Mesendoderm (in vitro differentiated cells): Measurements from ENCODE around the gene CCKAR.

Experiments used
- DNase-seq: peaks from one replicate; pipeline ENCODE4 v3.0.0; 2013
- H2AK5ac ChIP-seq: 2 replicates; pipeline ENCODE4 v1.6.1; 2013; ENCODE audit warnings: low read length, inconsistent platforms
- H2BK120ac ChIP-seq: 2 replicates; pipeline ENCODE4 v1.6.1; 2013; ENCODE audit warnings: low read depth, mild to moderate bottlenecking, low read length, moderate library complexity, mixed read lengths
- H2BK15ac ChIP-seq: replicated peaks from 2 replicates; pipeline ENCODE4 v1.6.1; 2013; ENCODE audit warnings: low read depth, mild to moderate bottlenecking, moderate library complexity
- H2BK5ac ChIP-seq: 2 replicates; pipeline ENCODE4 v1.6.1; 2013; ENCODE audit warnings: low read length, inconsistent platforms
- H3K18ac ChIP-seq: 2 replicates; pipeline ENCODE4 v1.6.1; 2013; ENCODE audit warnings: mild to moderate bottlenecking, low read length, mixed read lengths
- H3K23ac ChIP-seq: one replicate; pipeline ENCODE4 v1.6.1; 2013; ENCODE audit warnings: low read length
- H3K27ac ChIP-seq: 2 replicates; pipeline ENCODE4 v1.5.1; 2013; ENCODE audit warnings: low read depth, mild to moderate bottlenecking, inconsistent platforms, low read length, moderate library complexity
- H3K27me3 ChIP-seq: 2 replicates; pipeline ENCODE4 v1.6.1; 2013; ENCODE audit warnings: low read length, control low read depth, mild to moderate bottlenecking, inconsistent platforms; ENCODE audit not compliant: insufficient read depth, poor library complexity
- H3K36me3 ChIP-seq: 2 replicates; pipeline ENCODE4 v1.6.1; 2013; ENCODE audit warnings: low read length, inconsistent platforms; ENCODE audit not compliant: control insufficient read depth, insufficient read depth
- H3K4ac ChIP-seq: one replicate; pipeline ENCODE4 v1.6.1; 2013; ENCODE audit warnings: low read depth, mild to moderate bottlenecking, low read length, moderate library complexity
- H3K4me1 ChIP-seq: 2 replicates; pipeline ENCODE4 v1.6.1; 2013; ENCODE audit warnings: low read depth, low read length, inconsistent platforms; ENCODE audit not compliant: control insufficient read depth
- H3K4me2 ChIP-seq: 2 replicates; pipeline ENCODE4 v1.6.1; 2013; ENCODE audit warnings: low read length
- H3K4me3 ChIP-seq: 2 replicates; pipeline ENCODE4 v1.5.1; 2013; ENCODE audit warnings: mild to moderate bottlenecking, low read length
- H3K56ac ChIP-seq: one replicate; pipeline ENCODE4 v1.6.1; 2013; ENCODE audit warnings: low read length
- H3K79me1 ChIP-seq: 2 replicates; pipeline ENCODE4 v1.6.1; 2013; ENCODE audit warnings: low read length, inconsistent platforms
- H3K79me2 ChIP-seq: 2 replicates; pipeline ENCODE4 v1.6.1; 2013; ENCODE audit warnings: mild to moderate bottlenecking, low read length; ENCODE audit not compliant: control insufficient read depth, insufficient read depth
- H3K9ac ChIP-seq: 2 replicates; pipeline ENCODE4 v1.6.1; 2013; ENCODE audit warnings: low read length, inconsistent platforms
- H4K5ac ChIP-seq: one replicate; pipeline ENCODE4 v1.6.1; 2013; ENCODE audit warnings: low read length
- H4K8ac ChIP-seq: one replicate; pipeline ENCODE4 v1.6.1; 2013; ENCODE audit warnings: low read depth, mild to moderate bottlenecking, control low read depth, low read length, moderate library complexity
- WGBS: extraction: QIAGEN DNeasy Blood & Tissue Kit; methylation state at CpG from one replicate; pipeline ENCODE4 v1.1.7; 2013; ENCODE audit warnings: low lambda C conversion rate, missing lambda C conversion rate; ENCODE audit not compliant: insufficient coverage; ENCODE audit errors: extremely low coverage; 5-methylcytosine and 5-hydroxymethylcytosine counted together

The CCKAR gene

GRCh38 chr4:26447378-26447777, 42.9 kb downstream of the CCKAR start:
- DNase-seq = no peak
- H3K36me3 ChIP-seq = no peaks in the 10 kb centered on the region
- H4K8ac ChIP-seq = no peak overlapping the region
- H3K4me2 ChIP-seq = no peak overlapping the region
- WGBS = no CpG with 5 or more reads among the region's 8 CpGs
- H2BK5ac ChIP-seq = no peak overlapping the region
- H2BK15ac ChIP-seq = no peak overlapping the region
- H4K5ac ChIP-seq = no peak overlapping the region
- no peak overlapping the region for H3K56ac ChIP-seq
- H2BK120ac ChIP-seq = no peak overlapping the region
- no peak overlapping the region for H2AK5ac ChIP-seq
- H3K4me1 ChIP-seq = no peaks in the 10 kb centered on the region
- H3K79me2 ChIP-seq = no peaks in the 10 kb centered on the region
- H3K23ac ChIP-seq = no peak overlapping the region
- no peak overlapping the region for H3K18ac ChIP-seq
- H3K27ac ChIP-seq = no peak overlapping the region
- no peaks in the 10 kb centered on the region for H3K27me3 ChIP-seq
- H3K79me1 ChIP-seq = no peaks in the 10 kb centered on the region
- no peak overlapping the region for H3K9ac ChIP-seq
- no peak overlapping the region for H3K4ac ChIP-seq
- no peak overlapping the region for H3K4me3 ChIP-seq

GRCh38 chr4:26441771-26442170, 48.5 kb downstream of the CCKAR start:
- Histone ChIP-seq H2BK120ac (no peak overlapping the region), H2AK5ac (no peak overlapping the region), H3K4me3 (no peak overlapping the region), H4K8ac (no peak overlapping the region), H3K79me2 (no peaks in the 10 kb centered on the region), H3K9ac (no peak overlapping the region), H3K4me2 (no peak overlapping the region), H3K27ac (no peak overlapping the region), H3K36me3 (no peaks in the 10 kb centered on the region), H3K4ac (no peak overlapping the region), H2BK15ac (no peak overlapping the region), H4K5ac (no peak overlapping the region), H3K23ac (no peak overlapping the region), H3K56ac (no peak overlapping the region), H3K27me3 (no peaks in the 10 kb centered on the region), H3K18ac (no peak overlapping the region), H2BK5ac (no peak overlapping the region), H3K79me1 (no peaks in the 10 kb centered on the region), H3K4me1 (no peaks in the 10 kb centered on the region)
- 100% methylated on average over 2 of the region's 5 CpGs for WGBS
- no peak for DNase-seq

- no peak overlapping the region for H3K56ac ChIP-seq
- H3K9ac ChIP-seq = no peak overlapping the region
- WGBS = no CpG with 5 or more reads among the region's 7 CpGs
- DNase-seq = no peak
- no peak overlapping the region for H4K8ac ChIP-seq
- no peaks in the 10 kb centered on the region for H3K36me3 ChIP-seq
- H4K5ac ChIP-seq = no peak overlapping the region
- no peak overlapping the region for H3K27ac ChIP-seq
- no peaks in the 10 kb centered on the region for H3K4me1 ChIP-seq
- H2BK5ac ChIP-seq = no peak overlapping the region
- no peak overlapping the region for H3K4me2 ChIP-seq
- no peaks in the 10 kb centered on the region for H3K79me2 ChIP-seq
- no peak overlapping the region for H3K4me3 ChIP-seq
- H2BK120ac ChIP-seq = no peak overlapping the region
- no peak overlapping the region for H2BK15ac ChIP-seq
- no peak overlapping the region for H2AK5ac ChIP-seq
- no peak overlapping the region for H3K4ac ChIP-seq
- no peaks in the 10 kb centered on the region for H3K27me3 ChIP-seq
- H3K79me1 ChIP-seq = no peaks in the 10 kb centered on the region
- H3K18ac ChIP-seq = no peak overlapping the region
- H3K23ac ChIP-seq = no peak overlapping the region
Measured at GRCh38 chr4:26441102-26441501, 49.2 kb downstream of the CCKAR start.

- Histone ChIP-seq H3K27me3 (no peaks in the 10 kb centered on the region), H3K56ac (no peak overlapping the region), H2BK5ac (no peak overlapping the region), H3K4ac (no peak overlapping the region), H3K4me2 (no peak overlapping the region), H3K4me3 (no peak overlapping the region), H4K5ac (no peak overlapping the region), H3K18ac (no peak overlapping the region), H3K23ac (no peak overlapping the region), H3K36me3 (peaks cover 2% of the 10 kb centered on the region), H3K9ac (no peak overlapping the region), H2BK120ac (no peak overlapping the region), H3K79me2 (no peaks in the 10 kb centered on the region), H2BK15ac (no peak overlapping the region), H4K8ac (no peak overlapping the region), H2AK5ac (no peak overlapping the region), H3K27ac (no peak overlapping the region), H3K4me1 (no peaks in the 10 kb centered on the region), H3K79me1 (no peaks in the 10 kb centered on the region)
- WGBS = no CpG with 5 or more reads among the region's 2 CpGs
- no peak for DNase-seq
Measured at GRCh38 chr4:26434030-26434639, 56.1 kb downstream of the CCKAR start.

- no peak overlapping the region for H3K4ac ChIP-seq
- no peak overlapping the region for H2BK120ac ChIP-seq
- no peak overlapping the region for H4K5ac ChIP-seq
- H3K79me2 ChIP-seq = no peaks in the 10 kb centered on the region
- no peak overlapping the region for H3K18ac ChIP-seq
- no CpG with 5 or more reads among the region's 1 CpG for WGBS
- H2BK5ac ChIP-seq = no peak overlapping the region
- no peak overlapping the region for H4K8ac ChIP-seq
- H2BK15ac ChIP-seq = no peak overlapping the region
- no peaks in the 10 kb centered on the region for H3K4me1 ChIP-seq
- no peak for DNase-seq
- peaks cover 2% of the 10 kb centered on the region for H3K36me3 ChIP-seq
- no peak overlapping the region for H3K23ac ChIP-seq
- no peaks in the 10 kb centered on the region for H3K79me1 ChIP-seq
- no peak overlapping the region for H3K56ac ChIP-seq
- H3K4me2 ChIP-seq = no peak overlapping the region
- no peak overlapping the region for H3K9ac ChIP-seq
- no peak overlapping the region for H2AK5ac ChIP-seq
- H3K27me3 ChIP-seq = no peaks in the 10 kb centered on the region
- no peak overlapping the region for H3K27ac ChIP-seq
- H3K4me3 ChIP-seq = no peak overlapping the region
Measured at GRCh38 chr4:26433556-26433955, 56.7 kb downstream of the CCKAR start.

- H3K9ac ChIP-seq = no peak overlapping the region
- no peak overlapping the region for H3K23ac ChIP-seq
- no peaks in the 10 kb centered on the region for H3K4me1 ChIP-seq
- whole genome bisulfite sequencing = no CpG with 5 or more reads among the region's 5 CpGs
- H3K4ac ChIP-seq = no peak overlapping the region
- no peak overlapping the region for H3K56ac ChIP-seq
- H2BK15ac ChIP-seq = no peak overlapping the region
- H2BK120ac ChIP-seq = no peak overlapping the region
- DNase-seq = no peak
- no peak overlapping the region for H3K18ac ChIP-seq
- H4K5ac ChIP-seq = no peak overlapping the region
- no peaks in the 10 kb centered on the region for H3K79me1 ChIP-seq
- no peak overlapping the region for H2BK5ac ChIP-seq
- H3K79me2 ChIP-seq = no peaks in the 10 kb centered on the region
- no peak overlapping the region for H3K4me3 ChIP-seq
- H3K27me3 ChIP-seq = no peaks in the 10 kb centered on the region
- no peak overlapping the region for H2AK5ac ChIP-seq
- no peak overlapping the region for H3K4me2 ChIP-seq
- H3K27ac ChIP-seq = no peak overlapping the region
- no peak overlapping the region for H4K8ac ChIP-seq
- peaks cover 2% of the 10 kb centered on the region for H3K36me3 ChIP-seq
Measured at GRCh38 chr4:26432419-26432818, 57.9 kb downstream of the CCKAR start.
